ENCODE data around the gene HSBP1.

GRCh38 chr16:83813823-83814658 is 6.3 kb downstream of the HSBP1 start:
- TF ChIP-seq CTCF (conservative IDR thresholded peaks at IDR 0.05; ENCODE audit: low read depth, low read length) (no peak), EZH2 (IDR thresholded peaks at IDR 0.05; ENCODE audit: low read length, unreplicated experiment) (no peak), EZH2phosphoT487 (IDR thresholded peaks at IDR 0.05; ENCODE audit: borderline replicate concordance, low read length) (no peak)

Measured in PC-3 (cell line).